OCI-LY3 (cell line): ENCODE results near the gene TMEM150C.
"Not testable (repeated sequence)": the region's sequence is repeated elsewhere in the genome, so short reads cannot be mapped to it uniquely, and the experiment has no call there.

ENCODE experiments used
- H2AFZ ChIP-seq: fragments of 200-600, 300-600 bp; shearing (Covaris generic); 2 replicates; pipeline ENCODE4 v1.6.0; 2014; ENCODE audit warnings: antibody characterized with exemption, low read depth, low read length
- H3K27ac ChIP-seq: fragments of 200-600, 300-600 bp; sonication (generic); 2 replicates; pipeline ENCODE4 v1.5.1; 2014; ENCODE audit warnings: mild to moderate bottlenecking, low read length, moderate library complexity, mixed read lengths
- H3K27me3 ChIP-seq: fragments of 200-600, 300-600 bp; sonication (generic); 2 replicates; pipeline ENCODE4 v1.6.1; 2014; ENCODE audit warnings: low read depth, low read length, mixed read lengths
- H3K36me3 ChIP-seq: fragments of 200-600, 300-600 bp; sonication (generic); replicated peaks from 2 replicates; pipeline ENCODE3; 2014; ENCODE audit warnings: low read depth, low read length, mixed read lengths
- H3K4me1 ChIP-seq: fragments of 300-600, 200-600 bp; sonication (generic); 2 replicates; pipeline ENCODE4 v1.6.1; 2014; ENCODE audit warnings: low read length, mixed read lengths
- H3K4me2 ChIP-seq: fragments of 200-600, 300-600 bp; sonication (generic); 2 replicates; pipeline ENCODE4 v1.6.1; 2014; ENCODE audit warnings: low read length, mixed read lengths
- H3K4me3 ChIP-seq: fragments of 300-600, 200-600 bp; sonication (generic); 2 replicates; pipeline ENCODE4 v1.5.1; 2014; ENCODE audit warnings: antibody characterized with exemption, mild to moderate bottlenecking, low read length, moderate library complexity
- H3K79me2 ChIP-seq: fragments of 300-600, 200-600 bp; shearing (Covaris generic); 2 replicates; pipeline ENCODE4 v1.6.1; 2014; ENCODE audit warnings: mild to moderate bottlenecking, low read length, mixed read lengths
- H3K9ac ChIP-seq: fragments of 300-600, 200-600 bp; shearing (Covaris generic); 2 replicates; pipeline ENCODE4 v1.6.0; 2014; ENCODE audit warnings: mild to moderate bottlenecking, low read length, moderate library complexity
- H3K9me3 ChIP-seq: fragments of 200-600, 300-600 bp; shearing (Covaris generic); 2 replicates; pipeline ENCODE4 v1.6.1; 2014; ENCODE audit warnings: low read length, mixed read lengths; ENCODE audit not compliant: insufficient read depth
- H4K20me1 ChIP-seq: fragments of 200-600, 300-600 bp; sonication (generic); 2 replicates; pipeline ENCODE4 v1.6.1; 2016; ENCODE audit warnings: low read length, mixed read lengths; ENCODE audit not compliant: insufficient read depth
- EZH2phosphoT487 ChIP-seq: fragments of 200-600 bp; shearing (Covaris generic); IDR thresholded peaks from 2 replicates; pipeline ENCODE4 v1.6.1; 2018; ENCODE audit warnings: antibody characterized with exemption, mixed run types, low read depth
- TF ChIP-seq, protein P1 (sequence below): fragments of 200-600, 300-600 bp; sonication (generic); IDR thresholded peaks from 2 replicates; pipeline ENCODE4 v1.5.1; 2014; ENCODE audit warnings: antibody characterized with exemption, low read length, low read depth

TMEM150C gene

GRCh38 chr4:82480771-82481505, 80.8 kb downstream of the TMEM150C start:
- TF ChIP-seq EZH2phosphoT487 = no peak
- TF ChIP-seq, protein P1, sequence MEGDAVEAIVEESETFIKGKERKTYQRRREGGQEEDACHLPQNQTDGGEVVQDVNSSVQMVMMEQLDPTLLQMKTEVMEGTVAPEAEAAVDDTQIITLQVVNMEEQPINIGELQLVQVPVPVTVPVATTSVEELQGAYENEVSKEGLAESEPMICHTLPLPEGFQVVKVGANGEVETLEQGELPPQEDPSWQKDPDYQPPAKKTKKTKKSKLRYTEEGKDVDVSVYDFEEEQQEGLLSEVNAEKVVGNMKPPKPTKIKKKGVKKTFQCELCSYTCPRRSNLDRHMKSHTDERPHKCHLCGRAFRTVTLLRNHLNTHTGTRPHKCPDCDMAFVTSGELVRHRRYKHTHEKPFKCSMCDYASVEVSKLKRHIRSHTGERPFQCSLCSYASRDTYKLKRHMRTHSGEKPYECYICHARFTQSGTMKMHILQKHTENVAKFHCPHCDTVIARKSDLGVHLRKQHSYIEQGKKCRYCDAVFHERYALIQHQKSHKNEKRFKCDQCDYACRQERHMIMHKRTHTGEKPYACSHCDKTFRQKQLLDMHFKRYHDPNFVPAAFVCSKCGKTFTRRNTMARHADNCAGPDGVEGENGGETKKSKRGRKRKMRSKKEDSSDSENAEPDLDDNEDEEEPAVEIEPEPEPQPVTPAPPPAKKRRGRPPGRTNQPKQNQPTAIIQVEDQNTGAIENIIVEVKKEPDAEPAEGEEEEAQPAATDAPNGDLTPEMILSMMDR = no peak
- no peaks in the 10 kb centered on the region for H4K20me1 ChIP-seq
- H3K27ac ChIP-seq = no peak overlapping the region
- no peak overlapping the region for H3K4me2 ChIP-seq
- H3K79me2 ChIP-seq = no peaks in the 10 kb centered on the region
- no peaks in the 10 kb centered on the region for H3K27me3 ChIP-seq
- no peaks in the 10 kb centered on the region for H3K36me3 ChIP-seq
- no peak overlapping the region for H2AFZ ChIP-seq
- no peaks in the 10 kb centered on the region for H3K4me1 ChIP-seq
- no peak overlapping the region for H3K9ac ChIP-seq
- H3K9me3 ChIP-seq = no peaks in the 10 kb centered on the region
- no peak overlapping the region for H3K4me3 ChIP-seq

DNA sequence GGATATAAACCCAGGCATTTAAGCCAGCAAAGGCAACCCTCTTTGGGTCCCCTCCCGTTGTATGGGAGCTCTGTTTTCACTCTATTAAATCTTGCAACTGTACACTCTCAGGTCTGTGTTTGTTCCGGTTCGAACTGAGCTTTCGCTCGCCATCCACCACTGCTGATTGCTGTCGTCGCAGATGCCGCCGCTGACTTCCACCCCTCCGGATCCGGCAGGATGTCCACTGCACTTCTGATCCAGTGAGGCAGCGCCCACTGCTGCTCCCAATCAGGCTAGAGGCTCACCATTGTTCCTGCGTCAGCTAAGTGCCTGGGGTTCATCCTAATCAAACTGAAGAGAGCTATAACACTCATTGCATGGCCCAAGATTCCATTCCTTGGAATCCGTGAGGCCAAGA, 82.2 kb downstream of the TMEM150C start:
- Histone ChIP-seq H3K79me2 (no peaks in the 10 kb centered on the region), H3K9me3 (no peaks in the 10 kb centered on the region)

GRCh38 chr4:82477469-82477868, 84.3 kb downstream of the TMEM150C start:
- H4K20me1 ChIP-seq, H3K36me3 ChIP-seq, H3K4me3 ChIP-seq, H3K9me3 ChIP-seq, H3K9ac ChIP-seq, H3K27me3 ChIP-seq, H3K79me2 ChIP-seq, H3K4me2 ChIP-seq, H3K27ac ChIP-seq, H2AFZ ChIP-seq, H3K4me1 ChIP-seq: not testable (repeated sequence)

More for the DNA sequence above, 82.2 kb downstream of the TMEM150C start:
- Histone ChIP-seq H3K9ac (no peak overlapping the region), H3K4me1 (no peaks in the 10 kb centered on the region), H3K4me3 (no peak overlapping the region), H2AFZ (no peak overlapping the region), H3K4me2 (no peak overlapping the region), H3K27ac (no peak overlapping the region), H3K27me3 (no peaks in the 10 kb centered on the region), H3K36me3 (no peaks in the 10 kb centered on the region), H4K20me1 (no peaks in the 10 kb centered on the region)
- no peak for TF ChIP-seq EZH2phosphoT487

GRCh38 chr4:82475931-82476330, 85.9 kb downstream of the TMEM150C start:
- H2AFZ ChIP-seq, H3K9me3 ChIP-seq, H3K27me3 ChIP-seq, H3K9ac ChIP-seq, H3K79me2 ChIP-seq, H4K20me1 ChIP-seq, H3K4me2 ChIP-seq, H3K4me1 ChIP-seq, H3K4me3 ChIP-seq, H3K36me3 ChIP-seq, H3K27ac ChIP-seq: not testable (repeated sequence)

DNA sequence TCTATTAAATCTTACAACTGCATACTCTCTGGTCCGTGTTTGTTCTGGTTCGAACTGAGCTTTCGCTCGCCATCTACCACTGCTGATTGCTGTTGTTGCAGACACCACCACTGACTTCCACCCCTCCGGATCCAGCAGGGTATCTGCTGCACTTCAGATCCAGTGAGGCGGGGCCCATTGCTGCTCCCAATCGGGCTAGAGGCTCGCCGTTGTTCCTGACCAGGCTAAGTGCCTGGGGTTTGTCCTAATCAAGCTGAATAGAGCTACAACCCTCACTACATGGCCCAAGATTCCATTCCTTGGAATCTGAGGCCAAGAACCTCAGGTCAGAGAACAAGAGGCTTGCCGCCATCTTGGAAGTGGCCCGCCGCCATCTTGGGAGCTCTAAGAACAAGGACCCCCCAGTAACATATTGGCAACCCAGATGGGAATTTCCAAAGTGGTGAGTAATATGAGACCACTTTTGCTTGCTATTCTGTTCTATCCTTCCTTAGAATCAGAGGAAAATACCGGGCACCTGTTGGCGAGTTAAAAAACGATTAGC, 88.1 kb downstream of the TMEM150C start:
- H2AFZ ChIP-seq = no peak overlapping the region
- no peaks in the 10 kb centered on the region for H3K9me3 ChIP-seq
- no peaks in the 10 kb centered on the region for H3K79me2 ChIP-seq
- H3K4me1 ChIP-seq = no peaks in the 10 kb centered on the region
- no peak overlapping the region for H3K4me3 ChIP-seq
- TF ChIP-seq EZH2phosphoT487 = no peak
- TF ChIP-seq, protein P1 = no peak
- H3K4me2 ChIP-seq = no peak overlapping the region
- no peaks in the 10 kb centered on the region for H3K36me3 ChIP-seq
- no peak overlapping the region for H3K27ac ChIP-seq
- no peaks in the 10 kb centered on the region for H4K20me1 ChIP-seq
- H3K9ac ChIP-seq = no peak overlapping the region
- no peaks in the 10 kb centered on the region for H3K27me3 ChIP-seq

- not testable (repeated sequence) for H3K27me3 ChIP-seq, H3K4me2 ChIP-seq, H3K4me3 ChIP-seq, H2AFZ ChIP-seq, H3K27ac ChIP-seq, H3K79me2 ChIP-seq, H3K9ac ChIP-seq, H4K20me1 ChIP-seq, H3K4me1 ChIP-seq, H3K36me3 ChIP-seq, H3K9me3 ChIP-seq
Observed at GRCh38 chr4:82473080-82473479, 88.7 kb downstream of the TMEM150C start.
